HL-60 (cell line): ENCODE data around the gene TBC1D5.

Source experiments
- DNase-seq, 2 experiments: peaks; one replicate each; pipeline ENCODE4 v3.0.0-alpha.2; 2010 to 2020; ENCODE audit warnings: low read depth in 1 of 2, low spot score in 1 of 2
- H3K27ac ChIP-seq: fragments of 250-450 bp; sonication (Bioruptor Pico); replicated peaks from 2 replicates; pipeline ENCODE4 v1.5.1; 2020; ENCODE audit warnings: mild to moderate bottlenecking, moderate library complexity
- H3K27me3 ChIP-seq: fragments of 250-450 bp; sonication (Bioruptor Pico); 2 replicates; pipeline ENCODE4 v1.5.1; 2021; ENCODE audit warnings: mild to moderate bottlenecking, moderate library complexity; ENCODE audit not compliant: insufficient read depth, poor library complexity, severe bottlenecking
- H3K4me3 ChIP-seq: replicated peaks from 2 replicates; pipeline ENCODE4 v1.5.1; 2011; ENCODE audit warnings: mild to moderate bottlenecking, control low read depth, low read length; ENCODE audit not compliant: insufficient read depth
- CTCF ChIP-seq: IDR thresholded peaks from one replicate; pipeline ENCODE4 v1.5.1; 2011; ENCODE audit warnings: low read length, control low read depth, inconsistent platforms; ENCODE audit not compliant: insufficient read depth
- GABPA ChIP-seq: IDR thresholded peaks from 2 replicates; pipeline ENCODE4 v1.6.1; 2012; ENCODE audit warnings: low read depth
- POLR2AphosphoS5 ChIP-seq: IDR thresholded peaks from 2 replicates; pipeline ENCODE4 v1.6.1; 2012; ENCODE audit warnings: low read depth
- REST ChIP-seq: IDR thresholded peaks from 2 replicates; pipeline ENCODE4 v1.6.1; 2012; ENCODE audit warnings: low read depth; ENCODE audit not compliant: insufficient replicate concordance
- SPI1 ChIP-seq: IDR thresholded peaks from 2 replicates; pipeline ENCODE4 v1.6.1; 2012; ENCODE audit warnings: low read depth, mild to moderate bottlenecking, borderline replicate concordance

Gene TBC1D5

GRCh38 chr3:17288839-17289399, 453.5 kb downstream of the TBC1D5 start:
- no peak overlapping the region for H3K4me3 ChIP-seq
- no peak for DNase-seq
- H3K27ac ChIP-seq: no peak overlapping the region
- TF ChIP-seq CTCF (no peak), REST (no peak), POLR2AphosphoS5 (no peak), SPI1 (no peak), GABPA (no peak)
- H3K27me3 ChIP-seq: no peaks in the 10 kb centered on the region

GRCh38 chr3:17287006-17287689, 455.3 kb downstream of the TBC1D5 start:
- no peak for TF ChIP-seq POLR2AphosphoS5
- no peak for TF ChIP-seq REST
- TF ChIP-seq SPI1: no peak
- TF ChIP-seq GABPA: no peak
- TF ChIP-seq CTCF: no peak
- H3K4me3 ChIP-seq: no peak overlapping the region

GRCh38 chr3:17278006-17278405, 464.4 kb downstream of the TBC1D5 start:
- H3K4me3 ChIP-seq: no peak overlapping the region
- TF ChIP-seq REST: no peak
- no peak for TF ChIP-seq CTCF
- no peak for TF ChIP-seq SPI1
- TF ChIP-seq GABPA: no peak

More at GRCh38 chr3:17287006-17287689, 455.3 kb downstream of the TBC1D5 start:
- DNase-seq: no peak
- no peak overlapping the region for H3K27ac ChIP-seq
- no peaks in the 10 kb centered on the region for H3K27me3 ChIP-seq

More at GRCh38 chr3:17278006-17278405, 464.4 kb downstream of the TBC1D5 start:
- Histone ChIP-seq H3K27me3 (no peaks in the 10 kb centered on the region), H3K27ac (no peak overlapping the region)
- DNase-seq: no peak
